ENCODE results near the gene RPP14. TPM values are rescaled to one million over a fixed set of nuclear protein-coding genes. Genes with fewer than 3 reads are reported as not detected.

The RPP14 gene
- total RNA-seq, 2 donors from 2014 or later = 22.0 to 23.6 TPM

DNA sequence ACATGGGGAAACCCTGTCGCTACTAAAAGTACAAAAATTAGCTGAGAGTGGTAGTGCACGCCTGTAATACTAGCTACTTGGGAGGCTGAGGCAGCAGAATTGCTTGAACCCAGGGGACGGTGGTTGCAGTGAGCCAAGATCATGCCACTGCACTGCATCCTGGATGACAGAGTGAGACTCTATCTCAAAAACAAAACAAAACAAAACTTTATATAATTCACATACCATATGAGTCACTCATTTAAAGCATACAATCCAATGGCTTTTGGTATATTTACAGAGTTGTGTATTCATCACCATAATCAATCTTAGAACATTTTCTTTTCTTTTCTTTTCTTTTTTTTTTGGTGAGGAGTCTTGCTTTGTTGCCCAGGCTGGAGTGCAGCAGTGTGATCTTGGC lies 35.3 kb downstream of the RPP14 start:
- no peaks in the 10 kb centered on the region for H3K27me3 ChIP-seq (ENCODE audit: control insufficient read depth, insufficient read depth, low read length, poor library complexity, severe bottlenecking)
- no peaks in the 10 kb centered on the region for H3K4me1 ChIP-seq (ENCODE audit: control insufficient read depth, insufficient read depth, low read length)
- H3K4me3 ChIP-seq (ENCODE audit: low read length) = no peak overlapping the region
- TF ChIP-seq, protein P1, sequence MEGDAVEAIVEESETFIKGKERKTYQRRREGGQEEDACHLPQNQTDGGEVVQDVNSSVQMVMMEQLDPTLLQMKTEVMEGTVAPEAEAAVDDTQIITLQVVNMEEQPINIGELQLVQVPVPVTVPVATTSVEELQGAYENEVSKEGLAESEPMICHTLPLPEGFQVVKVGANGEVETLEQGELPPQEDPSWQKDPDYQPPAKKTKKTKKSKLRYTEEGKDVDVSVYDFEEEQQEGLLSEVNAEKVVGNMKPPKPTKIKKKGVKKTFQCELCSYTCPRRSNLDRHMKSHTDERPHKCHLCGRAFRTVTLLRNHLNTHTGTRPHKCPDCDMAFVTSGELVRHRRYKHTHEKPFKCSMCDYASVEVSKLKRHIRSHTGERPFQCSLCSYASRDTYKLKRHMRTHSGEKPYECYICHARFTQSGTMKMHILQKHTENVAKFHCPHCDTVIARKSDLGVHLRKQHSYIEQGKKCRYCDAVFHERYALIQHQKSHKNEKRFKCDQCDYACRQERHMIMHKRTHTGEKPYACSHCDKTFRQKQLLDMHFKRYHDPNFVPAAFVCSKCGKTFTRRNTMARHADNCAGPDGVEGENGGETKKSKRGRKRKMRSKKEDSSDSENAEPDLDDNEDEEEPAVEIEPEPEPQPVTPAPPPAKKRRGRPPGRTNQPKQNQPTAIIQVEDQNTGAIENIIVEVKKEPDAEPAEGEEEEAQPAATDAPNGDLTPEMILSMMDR (conservative IDR thresholded peaks at IDR 0.05) = no peak
- H3K9ac ChIP-seq (ENCODE audit: extremely low read depth, low read length, poor library complexity, severe bottlenecking) = no peak overlapping the region
- no peak overlapping the region for H3K27ac ChIP-seq (ENCODE audit: low read depth, low read length)
- Mint-ChIP-seq H3K27me3 (ENCODE audit: insufficient read depth) (no peaks in the 10 kb centered on the region), H3K27ac (no peak overlapping the region), H3K4me3 (no peak overlapping the region), H3K9me3 (no peaks in the 10 kb centered on the region), H3K36me3 (ENCODE audit: low read depth) (peaks cover 4% of the 10 kb centered on the region), H3K4me1 (no peaks in the 10 kb centered on the region)
- no peaks in the 10 kb centered on the region for H3K36me3 ChIP-seq (ENCODE audit: control insufficient read depth, insufficient read depth, low read length)
- no peak for DNase-seq
- 94 to 98% methylated on average over 3 of the region's 3 CpGs for WGBS, 2 experiments (ENCODE audit: insufficient coverage in 1 of 2, insufficient read length in 1 of 2)
- no peaks in the 10 kb centered on the region for H3K9me3 ChIP-seq (ENCODE audit: control insufficient read depth, low read length)

DNA sequence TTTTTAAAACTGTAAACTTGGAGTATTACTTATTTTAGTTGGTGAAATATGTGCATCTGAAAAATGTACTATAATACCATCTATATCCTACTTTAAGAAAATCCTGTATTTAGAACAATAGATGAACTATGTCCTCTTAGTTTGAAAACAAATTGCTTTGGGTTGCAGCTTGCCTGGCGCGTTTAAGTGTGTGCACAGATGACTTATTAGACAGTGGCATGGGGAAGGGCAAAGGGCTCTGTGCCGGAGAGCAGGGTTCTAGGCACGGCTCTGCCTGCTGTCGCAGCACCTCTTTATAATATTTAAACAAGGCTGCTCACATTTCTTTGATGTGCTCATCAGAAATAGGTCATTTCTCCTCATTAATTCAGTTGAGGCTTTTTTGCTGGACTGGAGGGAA lies 36.6 kb downstream of the RPP14 start:
- no peaks in the 10 kb centered on the region for H3K4me1 Mint-ChIP-seq
- 97 to 100% methylated on average over 3 to 5 of the region's 5 CpGs for whole genome bisulfite sequencing, 2 experiments (ENCODE audit: insufficient coverage in 1 of 2, insufficient read length in 1 of 2)

DNA sequence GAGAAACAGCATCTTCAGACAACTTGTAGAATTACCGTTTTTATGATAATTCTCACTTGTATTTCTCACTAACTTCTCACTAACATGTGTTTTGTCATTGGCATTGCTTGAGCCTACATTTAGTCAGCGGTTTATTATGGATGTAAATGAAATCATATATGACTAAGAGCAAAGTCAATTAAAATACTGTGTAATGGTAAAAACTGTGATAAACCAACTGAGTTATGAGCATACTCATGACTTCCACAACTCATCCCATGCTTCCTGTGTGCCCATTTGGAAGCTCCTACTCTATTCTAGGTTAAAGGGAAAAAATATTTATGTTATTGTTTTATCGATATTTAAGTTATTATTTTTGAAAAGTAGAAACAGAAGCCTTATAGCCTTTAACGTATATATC lies 39.4 kb downstream of the RPP14 start:
- H3K9me3 Mint-ChIP-seq = no peaks in the 10 kb centered on the region
- no peak overlapping the region for H3K27ac ChIP-seq (ENCODE audit: low read depth, low read length)
- DNase-seq = no peak
- no peaks in the 10 kb centered on the region for H3K27me3 Mint-ChIP-seq (ENCODE audit: insufficient read depth)
- H3K9me3 ChIP-seq (ENCODE audit: control insufficient read depth, low read length) = no peaks in the 10 kb centered on the region
- no peak overlapping the region for H3K27ac Mint-ChIP-seq
- H3K27me3 ChIP-seq (ENCODE audit: control insufficient read depth, insufficient read depth, low read length, poor library complexity, severe bottlenecking) = no peaks in the 10 kb centered on the region
- H3K4me1 ChIP-seq (ENCODE audit: control insufficient read depth, insufficient read depth, low read length) = no peaks in the 10 kb centered on the region
- H3K36me3 ChIP-seq (ENCODE audit: control insufficient read depth, insufficient read depth, low read length) = no peaks in the 10 kb centered on the region
- WGBS, 2 experiments (ENCODE audit: insufficient coverage in 1 of 2, insufficient read length in 1 of 2) = 85 to 93% methylated on average over 3 to 4 of the region's 4 CpGs
- TF ChIP-seq, protein P1 (conservative IDR thresholded peaks at IDR 0.05) = no peak
- H3K36me3 Mint-ChIP-seq (ENCODE audit: low read depth) = no peaks in the 10 kb centered on the region
- H3K4me3 Mint-ChIP-seq = no peak overlapping the region
- H3K4me1 Mint-ChIP-seq = no peaks in the 10 kb centered on the region
- no peak overlapping the region for H3K9ac ChIP-seq (ENCODE audit: extremely low read depth, low read length, poor library complexity, severe bottlenecking)
- no peak overlapping the region for H3K4me3 ChIP-seq (ENCODE audit: low read length)

More for the DNA sequence above, 36.6 kb downstream of the RPP14 start:
- Histone ChIP-seq H3K36me3 (ENCODE audit: control insufficient read depth, insufficient read depth, low read length) (no peaks in the 10 kb centered on the region), H3K27me3 (ENCODE audit: control insufficient read depth, insufficient read depth, low read length, poor library complexity, severe bottlenecking) (no peaks in the 10 kb centered on the region), H3K4me1 (ENCODE audit: control insufficient read depth, insufficient read depth, low read length) (no peaks in the 10 kb centered on the region), H3K27ac (ENCODE audit: low read depth, low read length) (no peak overlapping the region), H3K9ac (ENCODE audit: extremely low read depth, low read length, poor library complexity, severe bottlenecking) (no peak overlapping the region), H3K9me3 (ENCODE audit: control insufficient read depth, low read length) (no peaks in the 10 kb centered on the region), H3K4me3 (ENCODE audit: low read length) (no peak overlapping the region)
- Mint-ChIP-seq H3K36me3 (ENCODE audit: low read depth) (peaks cover 4% of the 10 kb centered on the region), H3K27ac (no peak overlapping the region), H3K27me3 (ENCODE audit: insufficient read depth) (no peaks in the 10 kb centered on the region), H3K4me3 (no peak overlapping the region), H3K9me3 (no peaks in the 10 kb centered on the region)
- no peak for DNase-seq
- TF ChIP-seq, protein P1 (conservative IDR thresholded peaks at IDR 0.05) = no peak
